IMR-90 (cell line): ENCODE measurements around the gene BIRC5. TPM values are rescaled to one million over a fixed set of nuclear protein-coding genes. Genes with fewer than 3 reads are reported as not detected.

Experiments
- ATAC-seq: fragments of 200-7000 bp; cut with Tn5 transposase; 2 replicates; pipeline ENCODE4 v1.9.1; 2020; ENCODE audit warnings: low read depth, mild to moderate bottlenecking, moderate library complexity
- BruUV-seq: library from RNA; stranded (reverse); fragments of 400-500 nt; replicated peaks from 2 replicates; lab custom pipeline; 2021; lab: Mats Ljungman, UMichigan
- CTCF ChIA-PET: fragments of 300-600 bp; formaldehyde crosslinking; extraction: SDS; loops from one replicate; lab custom pipeline; 2021; ENCODE audit warnings: antibody characterized with exemption; lab: Yijun Ruan, JAX
- POLR2A ChIA-PET: fragments of 300-600 bp; sonication (Branson Sonifier 250); formaldehyde crosslinking; loops from one replicate; lab custom pipeline; 2022; ENCODE audit warnings: antibody characterized with exemption; ENCODE audit not compliant: unreplicated experiment; lab: Charles Lee
- DNase-seq: peaks from one replicate; pipeline ENCODE4 v3.0.0; 2013
- H2AFZ ChIP-seq: replicated peaks from 2 replicates; pipeline ENCODE3; 2013; ENCODE audit warnings: low read length, mild to moderate bottlenecking; ENCODE audit not compliant: poor library complexity
- H2AK5ac ChIP-seq: 2 replicates; pipeline ENCODE4 v1.6.1; 2013; ENCODE audit warnings: low read depth, low read length, inconsistent platforms
- H2AK9ac ChIP-seq: replicated peaks from 2 replicates; pipeline ENCODE3; 2013; ENCODE audit warnings: mild to moderate bottlenecking, low read depth, low read length, moderate library complexity; ENCODE audit not compliant: poor library complexity
- H2BK120ac ChIP-seq: 2 replicates; pipeline ENCODE4 v1.6.1; 2013; ENCODE audit warnings: low read depth, low read length, inconsistent platforms
- H2BK15ac ChIP-seq: 3 replicates; pipeline ENCODE4 v1.6.1; 2013; ENCODE audit warnings: low read depth, low read length, inconsistent platforms
- H2BK20ac ChIP-seq: 2 replicates; pipeline ENCODE4 v1.6.1; 2013; ENCODE audit warnings: low read depth, mild to moderate bottlenecking, inconsistent platforms, low read length, moderate library complexity
- H2BK5ac ChIP-seq: 2 replicates; pipeline ENCODE4 v1.6.1; 2013; ENCODE audit warnings: mild to moderate bottlenecking, low read depth, low read length, inconsistent platforms; ENCODE audit not compliant: poor library complexity, severe bottlenecking
- H3K14ac ChIP-seq: replicated peaks from 2 replicates; pipeline ENCODE4 v1.6.1; 2013; ENCODE audit warnings: low read depth, low read length, inconsistent platforms
- H3K18ac ChIP-seq: 2 replicates; pipeline ENCODE4 v1.6.1; 2013; ENCODE audit warnings: low read depth, low read length, control low read depth
- H3K23ac ChIP-seq: 2 replicates; pipeline ENCODE4 v1.6.1; 2013; ENCODE audit warnings: low read depth, low read length, inconsistent platforms
- H3K27ac ChIP-seq: 2 replicates; pipeline ENCODE4 v1.5.1; 2013; ENCODE audit warnings: mild to moderate bottlenecking, control low read depth, low read length; ENCODE audit not compliant: insufficient read depth
- H3K27me3 ChIP-seq: 2 replicates; pipeline ENCODE4 v1.6.1; 2013; ENCODE audit warnings: low read length; ENCODE audit not compliant: control insufficient read depth, insufficient read depth
- H3K36me3 ChIP-seq: 2 replicates; pipeline ENCODE4 v1.6.1; 2013; ENCODE audit warnings: low read length, mixed read lengths; ENCODE audit not compliant: control insufficient read depth, insufficient read depth
- H3K4ac ChIP-seq: 2 replicates; pipeline ENCODE4 v1.6.1; 2013; ENCODE audit warnings: low read depth, low read length, inconsistent platforms
- H3K4me1 ChIP-seq: 2 replicates; pipeline ENCODE4 v1.6.1; 2013; ENCODE audit warnings: low read length, mixed read lengths; ENCODE audit not compliant: control insufficient read depth, insufficient read depth
- H3K4me2 ChIP-seq: 2 replicates; pipeline ENCODE4 v1.6.1; 2013; ENCODE audit warnings: low read depth, mild to moderate bottlenecking, control low read depth, low read length, moderate library complexity
- H3K4me3 ChIP-seq: 2 replicates; pipeline ENCODE4 v1.5.1; 2013; ENCODE audit warnings: low read depth, mild to moderate bottlenecking, control low read depth, low read length, moderate library complexity; ENCODE audit not compliant: insufficient read depth
- H3K56ac ChIP-seq: 2 replicates; pipeline ENCODE4 v1.6.1; 2013; ENCODE audit warnings: low read length, inconsistent platforms; ENCODE audit not compliant: insufficient read depth; ENCODE audit errors: extremely low read depth
- H3K79me1 ChIP-seq, 2 experiments: 2 replicates each; pipeline ENCODE4 v1.6.1; 2013; ENCODE audit warnings: low read length in 2 of 2, inconsistent platforms in 1 of 2, low read depth in 1 of 2
- H3K9ac ChIP-seq: 2 replicates; pipeline ENCODE4 v1.6.1; 2013; ENCODE audit warnings: low read depth, low read length, control low read depth
- H3K9me1 ChIP-seq: 2 replicates; pipeline ENCODE4 v1.6.1; 2013; ENCODE audit warnings: low read length, inconsistent platforms; ENCODE audit not compliant: insufficient read depth
- H3K9me3 ChIP-seq: 2 replicates; pipeline ENCODE4 v1.6.1; 2013; ENCODE audit warnings: low read length; ENCODE audit not compliant: control insufficient read depth, insufficient read depth
- H4K20me1 ChIP-seq: 2 replicates; pipeline ENCODE4 v1.6.1; 2013; ENCODE audit warnings: low read length, inconsistent platforms; ENCODE audit not compliant: insufficient read depth
- H4K5ac ChIP-seq: 2 replicates; pipeline ENCODE4 v1.6.1; 2013; ENCODE audit warnings: mild to moderate bottlenecking, low read depth, low read length, control low read depth
- H4K8ac ChIP-seq, 2 experiments: 2 replicates each; pipeline ENCODE4 v1.6.1; 2013; ENCODE audit warnings: low read depth in 2 of 2, low read length in 2 of 2, control low read depth in 1 of 2, inconsistent platforms in 1 of 2
- H4K91ac ChIP-seq: 2 replicates; pipeline ENCODE4 v1.6.1; 2013; ENCODE audit warnings: low read depth, low read length, inconsistent platforms; ENCODE audit not compliant: insufficient read depth
- CTCF ChIP-seq: conservative IDR thresholded peaks from 2 replicates; pipeline ENCODE4 v1.5.1; 2012; ENCODE audit warnings: mild to moderate bottlenecking, low read depth, low read length, improper control_type of control experiment
- MAFK ChIP-seq: IDR thresholded peaks from 2 replicates; pipeline ENCODE4 v1.6.1; 2012; ENCODE audit warnings: low read depth, low read length, improper control_type of control experiment
- MXI1 ChIP-seq: IDR thresholded peaks from 2 replicates; pipeline ENCODE4 v1.6.1; 2012; ENCODE audit warnings: low read depth, mild to moderate bottlenecking, low read length, moderate library complexity, borderline replicate concordance
- POLR2A ChIP-seq: IDR thresholded peaks from 2 replicates; pipeline ENCODE4 v1.6.1; 2012; ENCODE audit warnings: mild to moderate bottlenecking, low read depth, low read length
- WGBS, 2 experiments: methylation state at CpG; one replicate each; pipeline versions ENCODE4 v1.1.5 to v1.1.7; 2013; ENCODE audit warnings: missing lambda C conversion rate in 2 of 2; ENCODE audit not compliant: insufficient read length in 1 of 2; ENCODE audit errors: extremely low coverage in 2 of 2; 5-methylcytosine and 5-hydroxymethylcytosine counted together
- dilution Hi-C: fragments of 300-500 bp; cut with HindIII; formaldehyde crosslinking; loops from one replicate; pipeline ENCODE4 v1.14.3; 2018; ENCODE audit warnings: low sequenced_read_pairs; ENCODE audit not compliant: unreplicated experiment
- in situ Hi-C: fragments of 300-500 bp; cut with MboI; formaldehyde crosslinking; loops from 3 replicates; pipeline ENCODE4 v1.14.3; 2019; ENCODE audit warnings: low sequenced_read_pairs, inconsistent platforms, mixed read lengths
- intact Hi-C: fragments of 100-400 bp; cut with micrococcal nuclease; formaldehyde crosslinking; loops from 2 replicates; pipeline ENCODE4 v1.10.0; 2022
- polyA plus RNA-seq, 3 experiments: library from polyadenylated mRNA; depleted of rRNA; stranded (reverse); fragments of >200 nt; gene quantifications; 2 replicates each; pipeline ENCODE4 v1.2.3, GENCODE V29; 2012; ENCODE audit warnings: low replicate concordance in 1 of 3
- total RNA-seq: library from RNA; depleted of rRNA; stranded (reverse); fragments of >200 nt; gene quantifications from 2 replicates; pipeline ENCODE4 v1.2.3, GENCODE V29; 2012

Gene BIRC5
- total and polyA plus RNA-seq, 2 of the 4 experiments (the other 2 are of a cell fraction) = 16.6 to 52.7 TPM

GRCh38 chr17:78248051-78248914 is 34.2 kb downstream of the BIRC5 start:
- Histone ChIP-seq H3K27me3 (peaks cover 3% of the 10 kb centered on the region; the same call in 1 of the 2 replicates), H3K4me1 (peaks cover 3% of the 10 kb centered on the region; the same call in 1 of the 2 replicates), H4K8ac (no peak overlapping the region), H2AFZ (peak overlapping the region; percentile 58), H2BK5ac (no peak overlapping the region), H3K4ac (no peak overlapping the region), H3K14ac (no peak overlapping the region), H3K56ac (no peak overlapping the region), H4K91ac (no peak overlapping the region), H4K5ac (no peak overlapping the region), H3K4me3 (no peak overlapping the region), H3K4me2 (no peak overlapping the region), H2BK120ac (no peak overlapping the region), H3K18ac (no peak overlapping the region), H3K9me3 (no peaks in the 10 kb centered on the region), H2BK20ac (no peak overlapping the region), H3K23ac (no peak overlapping the region), H3K36me3 (no peaks in the 10 kb centered on the region), H4K20me1 (no peaks in the 10 kb centered on the region), H2AK5ac (no peak overlapping the region), H3K9me1 (no peaks in the 10 kb centered on the region), H3K79me1 (no peaks in the 10 kb centered on the region), H3K9ac (no peak overlapping the region), H2AK9ac (no peak overlapping the region), H3K27ac (no peak overlapping the region), H2BK15ac (no peak overlapping the region)
- BruUV-seq = no TSS peak
- ChIA-PET CTCF (no interaction called here), POLR2A (no interaction called here)
- 91% methylated on average over 11 of the region's 30 CpGs; no CpG with 5 or more reads in 1 of the 2 experiments for WGBS, 2 experiments
- intact Hi-C loops = no loop called here
- dilution Hi-C loops = no loop called here
- ATAC-seq (no peak), DNase-seq (no peak)
- in situ Hi-C loops = loop anchor here (10.0 kb wide), 1 partner anchor 133 kb away; no protein-coding TSS in a partner anchor
- no peak for TF ChIP-seq CTCF
- no peak for TF ChIP-seq MXI1
- no peak for TF ChIP-seq MAFK
- TF ChIP-seq POLR2A = no peak
